Mesendoderm (in vitro differentiated cells): ENCODE measurements around the gene PXYLP1.
A peak's percentile ranks its signal among the peaks of the same experiment; 100 is the strongest.

Experiments used
- DNase-seq: peaks from one replicate; pipeline ENCODE4 v3.0.0; 2013
- H2AK5ac ChIP-seq: 2 replicates; pipeline ENCODE4 v1.6.1; 2013; ENCODE audit warnings: low read length, inconsistent platforms
- H2BK120ac ChIP-seq: 2 replicates; pipeline ENCODE4 v1.6.1; 2013; ENCODE audit warnings: low read depth, mild to moderate bottlenecking, low read length, moderate library complexity, mixed read lengths
- H2BK15ac ChIP-seq: replicated peaks from 2 replicates; pipeline ENCODE4 v1.6.1; 2013; ENCODE audit warnings: low read depth, mild to moderate bottlenecking, moderate library complexity
- H2BK5ac ChIP-seq: 2 replicates; pipeline ENCODE4 v1.6.1; 2013; ENCODE audit warnings: low read length, inconsistent platforms
- H3K18ac ChIP-seq: 2 replicates; pipeline ENCODE4 v1.6.1; 2013; ENCODE audit warnings: mild to moderate bottlenecking, low read length, mixed read lengths
- H3K23ac ChIP-seq: one replicate; pipeline ENCODE4 v1.6.1; 2013; ENCODE audit warnings: low read length
- H3K27ac ChIP-seq: 2 replicates; pipeline ENCODE4 v1.5.1; 2013; ENCODE audit warnings: low read depth, mild to moderate bottlenecking, inconsistent platforms, low read length, moderate library complexity
- H3K27me3 ChIP-seq: 2 replicates; pipeline ENCODE4 v1.6.1; 2013; ENCODE audit warnings: low read length, control low read depth, mild to moderate bottlenecking, inconsistent platforms; ENCODE audit not compliant: insufficient read depth, poor library complexity
- H3K36me3 ChIP-seq: 2 replicates; pipeline ENCODE4 v1.6.1; 2013; ENCODE audit warnings: low read length, inconsistent platforms; ENCODE audit not compliant: control insufficient read depth, insufficient read depth
- H3K4ac ChIP-seq: one replicate; pipeline ENCODE4 v1.6.1; 2013; ENCODE audit warnings: low read depth, mild to moderate bottlenecking, low read length, moderate library complexity
- H3K4me1 ChIP-seq: 2 replicates; pipeline ENCODE4 v1.6.1; 2013; ENCODE audit warnings: low read depth, low read length, inconsistent platforms; ENCODE audit not compliant: control insufficient read depth
- H3K4me2 ChIP-seq: 2 replicates; pipeline ENCODE4 v1.6.1; 2013; ENCODE audit warnings: low read length
- H3K4me3 ChIP-seq: 2 replicates; pipeline ENCODE4 v1.5.1; 2013; ENCODE audit warnings: mild to moderate bottlenecking, low read length
- H3K56ac ChIP-seq: one replicate; pipeline ENCODE4 v1.6.1; 2013; ENCODE audit warnings: low read length
- H3K79me1 ChIP-seq: 2 replicates; pipeline ENCODE4 v1.6.1; 2013; ENCODE audit warnings: low read length, inconsistent platforms
- H3K79me2 ChIP-seq: 2 replicates; pipeline ENCODE4 v1.6.1; 2013; ENCODE audit warnings: mild to moderate bottlenecking, low read length; ENCODE audit not compliant: control insufficient read depth, insufficient read depth
- H3K9ac ChIP-seq: 2 replicates; pipeline ENCODE4 v1.6.1; 2013; ENCODE audit warnings: low read length, inconsistent platforms
- H4K5ac ChIP-seq: one replicate; pipeline ENCODE4 v1.6.1; 2013; ENCODE audit warnings: low read length
- H4K8ac ChIP-seq: one replicate; pipeline ENCODE4 v1.6.1; 2013; ENCODE audit warnings: low read depth, mild to moderate bottlenecking, control low read depth, low read length, moderate library complexity
- WGBS: extraction: QIAGEN DNeasy Blood & Tissue Kit; methylation state at CpG from one replicate; pipeline ENCODE4 v1.1.7; 2013; ENCODE audit warnings: low lambda C conversion rate, missing lambda C conversion rate; ENCODE audit not compliant: insufficient coverage; ENCODE audit errors: extremely low coverage; 5-methylcytosine and 5-hydroxymethylcytosine counted together

Gene PXYLP1

GRCh38 chr3:141288336-141288990 lies 56.8 kb downstream of the PXYLP1 start:
- Histone ChIP-seq H4K5ac (no peak overlapping the region), H3K36me3 (peaks cover 5% of the 10 kb centered on the region)
- DNase-seq: no peak

GRCh38 chr3:141289228-141289772 lies 57.7 kb downstream of the PXYLP1 start:
- Histone ChIP-seq H4K5ac (no peak overlapping the region), H3K23ac (no peak overlapping the region), H2BK120ac (no peak overlapping the region), H3K4me1 (no peaks in the 10 kb centered on the region), H3K9ac (no peak overlapping the region), H3K4me3 (no peak overlapping the region), H2AK5ac (no peak overlapping the region), H3K27ac (no peak overlapping the region), H2BK5ac (no peak overlapping the region), H2BK15ac (no peak overlapping the region), H3K18ac (no peak overlapping the region), H4K8ac (no peak overlapping the region), H3K4me2 (no peak overlapping the region), H3K56ac (no peak overlapping the region), H3K79me2 (no peaks in the 10 kb centered on the region), H3K79me1 (no peaks in the 10 kb centered on the region), H3K4ac (no peak overlapping the region), H3K27me3 (no peaks in the 10 kb centered on the region), H3K36me3 (peaks cover 5% of the 10 kb centered on the region)
- WGBS: no CpG with 5 or more reads among the region's 2 CpGs
- DNase-seq: no peak

More at GRCh38 chr3:141288336-141288990, 56.8 kb downstream of the PXYLP1 start:
- Histone ChIP-seq H3K56ac (no peak overlapping the region), H2BK120ac (no peak overlapping the region), H3K9ac (no peak overlapping the region), H4K8ac (no peak overlapping the region), H3K79me2 (no peaks in the 10 kb centered on the region), H2BK15ac (no peak overlapping the region), H2AK5ac (no peak overlapping the region), H3K79me1 (no peaks in the 10 kb centered on the region), H3K4me2 (no peak overlapping the region), H3K4ac (no peak overlapping the region), H3K23ac (no peak overlapping the region), H2BK5ac (no peak overlapping the region), H3K27me3 (no peaks in the 10 kb centered on the region), H3K18ac (no peak overlapping the region), H3K27ac (no peak overlapping the region), H3K4me3 (no peak overlapping the region), H3K4me1 (no peaks in the 10 kb centered on the region)
- no CpG with 5 or more reads among the region's 7 CpGs for WGBS

DNA sequence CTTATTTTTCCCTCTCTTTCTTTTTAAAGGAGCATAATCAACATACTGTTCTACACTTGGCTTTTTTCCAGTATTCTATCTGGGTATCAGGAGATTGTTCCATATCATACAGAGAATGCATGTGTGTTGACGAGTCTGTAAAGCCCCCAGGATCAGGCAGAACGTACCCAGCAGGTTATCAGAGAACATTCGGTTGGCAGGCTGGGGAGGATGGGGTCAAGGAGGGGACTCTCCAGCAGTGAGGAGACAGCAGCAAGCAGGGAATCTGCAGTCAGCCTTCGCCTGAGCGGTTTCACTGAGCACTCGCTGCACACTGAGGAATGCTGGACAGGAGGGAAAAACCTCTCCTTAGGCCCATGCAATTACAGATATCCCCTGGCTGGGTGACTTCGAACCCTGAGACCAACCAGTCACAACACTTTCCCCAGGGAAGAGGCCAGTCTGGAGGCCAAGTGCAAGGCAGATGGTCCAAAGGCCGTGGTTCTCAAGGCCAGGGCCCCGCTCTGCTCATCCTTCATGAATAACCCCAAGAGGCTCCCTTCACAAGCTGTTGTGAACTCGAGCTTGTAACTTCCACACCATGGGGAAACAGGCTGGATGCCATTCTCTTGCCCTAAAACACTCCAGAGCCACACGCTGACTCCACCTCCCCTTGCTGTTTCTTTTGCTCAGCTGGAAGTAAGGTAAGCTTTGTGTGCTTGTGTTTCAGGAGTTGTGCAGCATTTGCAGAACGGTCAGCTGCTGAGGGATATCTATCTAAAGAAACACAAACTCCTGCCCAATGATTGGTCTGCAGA lies 60.1 kb downstream of the PXYLP1 start:
- WGBS: no CpG with 5 or more reads among the region's 12 CpGs
- Histone ChIP-seq H4K5ac (no peak overlapping the region), H2BK120ac (no peak overlapping the region), H2BK5ac (no peak overlapping the region), H2BK15ac (no peak overlapping the region), H3K4ac (no peak overlapping the region), H2AK5ac (no peak overlapping the region), H3K36me3 (peaks cover 5% of the 10 kb centered on the region), H3K27ac (no peak overlapping the region), H3K79me1 (no peaks in the 10 kb centered on the region), H3K27me3 (no peaks in the 10 kb centered on the region), H3K23ac (peak overlapping the region; percentile 45), H3K4me1 (no peaks in the 10 kb centered on the region), H4K8ac (no peak overlapping the region), H3K9ac (no peak overlapping the region), H3K4me2 (no peak overlapping the region), H3K4me3 (no peak overlapping the region), H3K18ac (no peak overlapping the region), H3K56ac (no peak overlapping the region), H3K79me2 (no peaks in the 10 kb centered on the region)
- DNase-seq: no peak

GRCh38 chr3:141292356-141293058 lies 60.9 kb downstream of the PXYLP1 start:
- Histone ChIP-seq H2BK15ac (no peak overlapping the region), H3K4me2 (no peak overlapping the region), H2BK120ac (no peak overlapping the region), H3K4me1 (no peaks in the 10 kb centered on the region), H3K18ac (no peak overlapping the region), H3K27ac (no peak overlapping the region), H3K27me3 (no peaks in the 10 kb centered on the region), H4K8ac (no peak overlapping the region), H3K79me1 (no peaks in the 10 kb centered on the region), H3K56ac (no peak overlapping the region), H3K4me3 (no peak overlapping the region), H3K79me2 (no peaks in the 10 kb centered on the region), H3K4ac (no peak overlapping the region), H3K36me3 (peaks cover 5% of the 10 kb centered on the region), H2AK5ac (no peak overlapping the region), H2BK5ac (no peak overlapping the region), H3K23ac (no peak overlapping the region), H4K5ac (no peak overlapping the region), H3K9ac (no peak overlapping the region)
- no CpG with 5 or more reads among the region's 19 CpGs for WGBS
- no peak for DNase-seq

DNA sequence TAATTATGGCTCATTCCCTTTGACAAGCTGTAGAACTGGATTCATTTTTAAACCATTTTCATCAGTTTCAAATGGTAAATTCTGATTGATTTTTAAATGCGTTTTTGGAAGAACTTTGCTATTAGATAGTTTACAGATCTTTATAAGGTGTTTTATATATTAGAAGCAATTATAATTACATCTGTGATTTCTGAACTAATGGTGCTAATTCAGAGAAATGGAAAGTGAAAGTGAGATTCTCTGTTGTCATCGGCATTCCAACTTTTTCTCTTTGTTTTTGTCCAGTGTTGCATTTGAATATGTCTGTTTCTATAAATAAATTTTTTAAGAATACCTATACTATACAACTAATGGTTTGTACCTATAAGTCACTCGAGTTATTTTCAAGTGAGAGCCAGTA lies 62.7 kb downstream of the PXYLP1 start:
- H3K27ac ChIP-seq: no peak overlapping the region
- no peak overlapping the region for H2BK5ac ChIP-seq
- no peak overlapping the region for H2AK5ac ChIP-seq
- 100% methylated on average over 1 of the region's 3 CpGs for WGBS
- no peak overlapping the region for H3K18ac ChIP-seq
- H3K36me3 ChIP-seq: peaks cover 5% of the 10 kb centered on the region
- H3K79me2 ChIP-seq: no peaks in the 10 kb centered on the region
- no peak overlapping the region for H3K4ac ChIP-seq
- no peaks in the 10 kb centered on the region for H3K27me3 ChIP-seq
- no peak overlapping the region for H4K5ac ChIP-seq
- no peak overlapping the region for H3K9ac ChIP-seq
- H2BK120ac ChIP-seq: no peak overlapping the region
- no peak overlapping the region for H3K4me2 ChIP-seq
- H3K56ac ChIP-seq: no peak overlapping the region
- H2BK15ac ChIP-seq: no peak overlapping the region
- no peaks in the 10 kb centered on the region for H3K4me1 ChIP-seq
- H3K4me3 ChIP-seq: no peak overlapping the region
- DNase-seq: no peak
- H4K8ac ChIP-seq: no peak overlapping the region
- no peak overlapping the region for H3K23ac ChIP-seq
- H3K79me1 ChIP-seq: no peaks in the 10 kb centered on the region
